AG04450 (cell line): ENCODE data around the gene PNLIP. TPM values are rescaled to one million over a fixed set of nuclear protein-coding genes. Genes with fewer than 3 reads are reported as not detected.

Experiments
- CTCF ChIA-PET: fragments of 300-600, 350-600 bp; formaldehyde crosslinking; extraction: SDS; loops from one replicate; lab custom pipeline; 2022; ENCODE audit warnings: antibody characterized with exemption, inconsistent platforms; lab: Charles Lee
- POLR2A ChIA-PET: fragments of 350-600 bp; formaldehyde crosslinking; extraction: SDS; loops from one replicate; lab custom pipeline; 2021; ENCODE audit warnings: antibody characterized with exemption, inconsistent platforms; lab: Yijun Ruan, JAX
- DNase-seq: peaks from one replicate; pipeline ENCODE4 v3.0.0-alpha.2; 2011; ENCODE audit warnings: low read depth, low spot score
- H3K27ac ChIP-seq: one replicate; pipeline ENCODE4 v1.5.1; 2012; ENCODE audit warnings: low read depth, low read length, control low read depth
- H3K27me3 ChIP-seq: one replicate; pipeline ENCODE4 v1.6.0; 2012; ENCODE audit warnings: low read length; ENCODE audit not compliant: control insufficient read depth, insufficient read depth
- H3K4me3 ChIP-seq: 2 replicates; pipeline ENCODE4 v1.5.1; 2011; ENCODE audit warnings: mild to moderate bottlenecking, low read depth, low read length, control low read depth
- H3K9me3 ChIP-seq: 2 replicates; pipeline ENCODE4 v1.5.1; 2012; ENCODE audit warnings: low read length; ENCODE audit not compliant: control insufficient read depth, insufficient read depth
- polyA plus RNA-seq: library from polyadenylated mRNA; depleted of rRNA; stranded (reverse); fragments of >200 nt; gene quantifications from 2 replicates; pipeline ENCODE4 v1.2.3, GENCODE V29; 2011
- TF ChIP-seq, protein P1 (sequence below): IDR thresholded peaks from 2 replicates; pipeline ENCODE4 v1.5.1; 2011; ENCODE audit warnings: low read depth, low read length, control low read depth, inconsistent platforms

PNLIP gene
- polyA plus RNA-seq, 1 experiment = not detected

DNA sequence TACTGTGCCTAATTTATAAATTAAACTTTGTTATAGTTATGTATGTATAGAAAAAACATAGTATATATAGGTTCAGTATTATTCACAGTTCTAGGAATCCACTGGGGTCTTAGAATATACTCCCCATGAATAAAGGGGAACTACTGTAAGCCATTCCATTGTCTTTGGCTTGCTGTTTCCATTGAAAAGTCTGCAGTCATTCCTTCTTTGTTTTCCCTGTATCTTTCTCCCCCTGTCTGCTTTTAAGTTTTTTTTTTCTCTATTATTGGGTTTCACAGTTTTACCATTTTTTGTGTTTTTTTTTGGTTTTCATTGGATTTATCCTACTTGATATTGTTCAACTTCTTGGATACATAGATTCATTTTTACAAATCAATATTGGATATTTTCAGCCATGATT lies 6.7 kb upstream of the PNLIP start:
- Histone ChIP-seq H3K27me3 (no peaks in the 10 kb centered on the region), H3K27ac (no peak overlapping the region), H3K9me3 (no peaks in the 10 kb centered on the region), H3K4me3 (no peak overlapping the region)
- DNase-seq = no peak
- TF ChIP-seq, protein P1, sequence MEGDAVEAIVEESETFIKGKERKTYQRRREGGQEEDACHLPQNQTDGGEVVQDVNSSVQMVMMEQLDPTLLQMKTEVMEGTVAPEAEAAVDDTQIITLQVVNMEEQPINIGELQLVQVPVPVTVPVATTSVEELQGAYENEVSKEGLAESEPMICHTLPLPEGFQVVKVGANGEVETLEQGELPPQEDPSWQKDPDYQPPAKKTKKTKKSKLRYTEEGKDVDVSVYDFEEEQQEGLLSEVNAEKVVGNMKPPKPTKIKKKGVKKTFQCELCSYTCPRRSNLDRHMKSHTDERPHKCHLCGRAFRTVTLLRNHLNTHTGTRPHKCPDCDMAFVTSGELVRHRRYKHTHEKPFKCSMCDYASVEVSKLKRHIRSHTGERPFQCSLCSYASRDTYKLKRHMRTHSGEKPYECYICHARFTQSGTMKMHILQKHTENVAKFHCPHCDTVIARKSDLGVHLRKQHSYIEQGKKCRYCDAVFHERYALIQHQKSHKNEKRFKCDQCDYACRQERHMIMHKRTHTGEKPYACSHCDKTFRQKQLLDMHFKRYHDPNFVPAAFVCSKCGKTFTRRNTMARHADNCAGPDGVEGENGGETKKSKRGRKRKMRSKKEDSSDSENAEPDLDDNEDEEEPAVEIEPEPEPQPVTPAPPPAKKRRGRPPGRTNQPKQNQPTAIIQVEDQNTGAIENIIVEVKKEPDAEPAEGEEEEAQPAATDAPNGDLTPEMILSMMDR = no peak
- CTCF ChIA-PET = no interaction called here
- POLR2A ChIA-PET = no interaction called here

DNA sequence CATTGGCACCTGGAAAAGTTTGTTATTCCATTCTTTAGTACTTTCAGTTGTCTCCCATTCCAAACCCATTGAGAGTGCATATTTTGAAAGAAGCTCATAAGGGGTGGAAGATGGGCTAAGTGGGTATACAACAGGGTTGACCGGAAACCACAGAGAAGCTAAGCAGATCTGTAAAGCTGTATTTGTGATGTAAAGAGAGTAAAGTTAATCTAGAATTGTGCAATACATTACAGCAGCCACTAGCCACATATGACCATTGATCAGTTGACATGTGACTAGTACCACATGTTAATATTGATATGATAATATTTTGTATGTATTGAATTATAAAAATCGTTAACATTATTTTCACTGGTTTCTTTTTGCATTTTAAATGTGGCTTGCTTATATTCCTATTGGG lies 4.9 kb upstream of the PNLIP start:
- Histone ChIP-seq H3K9me3 (no peaks in the 10 kb centered on the region), H3K27ac (no peak overlapping the region), H3K4me3 (no peak overlapping the region), H3K27me3 (peaks cover 2% of the 10 kb centered on the region)
- DNase-seq = no peak
- POLR2A ChIA-PET = no interaction called here
- TF ChIP-seq, protein P1 = no peak
- CTCF ChIA-PET = interaction anchor here (0.9 kb wide), 1 partner anchor 9 kb away, joined by 3 read pairs; no protein-coding TSS in a partner anchor

DNA sequence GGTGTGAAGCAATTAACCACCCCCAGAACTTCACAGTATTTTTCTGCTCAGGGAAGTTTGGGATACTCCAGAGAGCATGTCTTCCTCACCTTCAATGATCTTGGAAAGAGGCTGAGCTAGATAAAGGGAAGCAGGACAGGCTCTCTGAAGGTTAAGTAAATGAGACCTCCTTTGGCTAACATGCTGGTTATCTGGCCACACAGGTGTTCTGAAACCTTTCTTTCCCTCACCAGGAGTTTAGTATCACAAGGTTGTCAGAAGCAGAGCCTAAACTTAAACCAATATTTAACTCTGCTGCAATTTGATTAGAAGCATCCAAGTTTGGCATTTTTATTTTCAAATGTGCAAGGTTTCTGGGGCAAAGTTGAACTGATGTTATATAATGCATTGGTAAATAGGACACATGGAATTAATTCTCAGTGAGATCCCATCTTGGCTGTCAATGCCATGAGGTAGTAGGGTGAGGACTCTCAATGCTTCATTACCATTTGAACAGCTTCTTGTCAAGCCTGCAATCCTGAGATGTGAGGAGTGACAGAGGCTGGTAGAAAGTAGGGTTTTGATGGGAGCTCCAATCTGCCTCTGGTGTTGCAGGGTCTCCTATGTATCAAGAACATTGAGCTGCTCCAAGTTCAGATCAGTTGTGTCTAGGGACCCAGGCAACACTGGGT lies 3.6 kb upstream of the PNLIP start:
- H3K9me3 ChIP-seq = no peaks in the 10 kb centered on the region
- no peak overlapping the region for H3K4me3 ChIP-seq
- ChIA-PET POLR2A (no interaction called here), CTCF (no interaction called here)
- DNase-seq = no peak
- TF ChIP-seq, protein P1 = no peak
- no peak overlapping the region for H3K27ac ChIP-seq
- peaks cover 2% of the 10 kb centered on the region for H3K27me3 ChIP-seq

DNA sequence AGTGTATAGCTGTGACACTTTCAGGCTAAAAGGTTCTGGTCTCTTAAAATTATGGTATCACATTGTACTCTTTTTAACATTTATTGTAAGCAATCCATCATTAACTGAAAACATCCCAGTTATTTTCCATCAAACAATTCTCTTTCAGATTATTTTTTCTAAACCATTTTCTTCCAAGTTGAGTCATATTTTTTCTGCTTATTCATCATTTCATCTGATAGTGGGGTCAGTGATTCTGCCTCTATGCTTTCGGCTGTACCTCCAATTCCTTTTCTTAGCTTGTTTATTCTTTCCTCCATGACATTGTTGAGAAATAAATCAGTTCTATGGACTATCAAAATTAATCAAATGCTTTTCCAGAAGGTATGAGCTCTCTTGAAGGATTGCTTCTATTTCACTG lies 609 bp upstream of the PNLIP start:
- TF ChIP-seq, protein P1 = no peak

DNA sequence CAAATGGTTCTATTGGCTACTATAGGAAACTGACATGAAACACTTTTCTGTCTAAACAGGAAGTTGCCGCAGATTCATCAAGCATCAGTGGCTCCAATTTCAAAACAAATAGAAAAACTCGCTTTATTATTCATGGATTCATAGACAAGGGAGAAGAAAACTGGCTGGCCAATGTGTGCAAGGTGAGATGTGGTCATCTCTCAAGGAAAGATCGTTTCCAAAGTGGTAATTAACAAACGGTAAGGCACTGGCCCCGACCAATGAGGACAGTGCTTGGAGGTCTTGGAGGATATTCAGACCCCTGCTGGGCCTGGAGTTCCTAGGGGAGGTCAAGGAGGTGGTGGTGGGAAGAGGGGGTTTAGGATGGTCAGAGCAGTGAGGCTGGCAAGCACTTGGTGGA lies 2.6 kb downstream of the PNLIP start:
- no peaks in the 10 kb centered on the region for H3K9me3 ChIP-seq
- no peak overlapping the region for H3K27ac ChIP-seq
- DNase-seq = no peak
- ChIA-PET POLR2A (no interaction called here), CTCF (no interaction called here)
- TF ChIP-seq, protein P1 = no peak
- H3K27me3 ChIP-seq = peaks cover 2% of the 10 kb centered on the region
- H3K4me3 ChIP-seq = no peak overlapping the region

More for the DNA sequence above, 609 bp upstream of the PNLIP start:
- Histone ChIP-seq H3K9me3 (no peaks in the 10 kb centered on the region), H3K27me3 (peaks cover 2% of the 10 kb centered on the region), H3K27ac (no peak overlapping the region), H3K4me3 (no peak overlapping the region)
- ChIA-PET CTCF (no interaction called here), POLR2A (no interaction called here)
- DNase-seq = no peak
